B cell (primary cell): ENCODE results near the gene ABI3BP.

ENCODE experiments used
- EZH2 ChIP-seq: IDR thresholded peaks from 2 replicates; pipeline ENCODE4 v1.6.1; 2012; ENCODE audit warnings: borderline replicate concordance, low read depth, mild to moderate bottlenecking, moderate library complexity, low read length; ENCODE audit not compliant: insufficient read depth, poor library complexity, severe bottlenecking
- TF ChIP-seq, protein P1 (sequence below): fragments of 200-600 bp; IDR thresholded peaks from one replicate; pipeline ENCODE4 v1.8.0; 2022; ENCODE audit warnings: antibody characterized with exemption, mild to moderate bottlenecking

DNA sequence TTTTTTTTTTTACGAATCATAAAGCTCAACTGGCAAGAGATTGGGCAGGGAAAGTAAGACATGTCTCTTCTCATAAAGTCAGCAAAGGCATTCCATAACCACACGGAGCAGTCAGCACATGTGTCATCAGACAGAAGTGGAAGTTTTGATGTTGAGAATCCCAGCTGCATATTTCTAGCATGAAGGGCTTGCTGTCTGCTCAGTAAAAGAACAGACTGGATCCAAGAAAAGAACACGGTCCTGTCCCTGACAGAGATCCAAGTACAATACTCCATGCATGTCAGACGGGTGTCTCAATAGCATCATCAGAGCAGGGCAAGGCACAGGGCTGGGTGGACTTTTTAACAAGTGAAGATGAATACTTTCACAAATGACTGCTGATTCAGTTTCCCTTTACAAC lies 38.2 kb downstream of the ABI3BP start:
- TF ChIP-seq, protein P1, sequence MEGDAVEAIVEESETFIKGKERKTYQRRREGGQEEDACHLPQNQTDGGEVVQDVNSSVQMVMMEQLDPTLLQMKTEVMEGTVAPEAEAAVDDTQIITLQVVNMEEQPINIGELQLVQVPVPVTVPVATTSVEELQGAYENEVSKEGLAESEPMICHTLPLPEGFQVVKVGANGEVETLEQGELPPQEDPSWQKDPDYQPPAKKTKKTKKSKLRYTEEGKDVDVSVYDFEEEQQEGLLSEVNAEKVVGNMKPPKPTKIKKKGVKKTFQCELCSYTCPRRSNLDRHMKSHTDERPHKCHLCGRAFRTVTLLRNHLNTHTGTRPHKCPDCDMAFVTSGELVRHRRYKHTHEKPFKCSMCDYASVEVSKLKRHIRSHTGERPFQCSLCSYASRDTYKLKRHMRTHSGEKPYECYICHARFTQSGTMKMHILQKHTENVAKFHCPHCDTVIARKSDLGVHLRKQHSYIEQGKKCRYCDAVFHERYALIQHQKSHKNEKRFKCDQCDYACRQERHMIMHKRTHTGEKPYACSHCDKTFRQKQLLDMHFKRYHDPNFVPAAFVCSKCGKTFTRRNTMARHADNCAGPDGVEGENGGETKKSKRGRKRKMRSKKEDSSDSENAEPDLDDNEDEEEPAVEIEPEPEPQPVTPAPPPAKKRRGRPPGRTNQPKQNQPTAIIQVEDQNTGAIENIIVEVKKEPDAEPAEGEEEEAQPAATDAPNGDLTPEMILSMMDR: no peak
- no peak for TF ChIP-seq EZH2
